HG02840 (cell line): Measurements from ENCODE around the gene C14orf93.

Experiments used
- ATAC-seq: cut with Tn5 transposase; IDR thresholded peaks from one replicate; pipeline ENCODE4 v1.9.1; 2021; ENCODE audit warnings: mild to moderate bottlenecking, moderate library complexity, moderate number of reproducible peaks; ENCODE audit not compliant: unreplicated experiment, low FRiP score

Gene C14orf93, protein sequence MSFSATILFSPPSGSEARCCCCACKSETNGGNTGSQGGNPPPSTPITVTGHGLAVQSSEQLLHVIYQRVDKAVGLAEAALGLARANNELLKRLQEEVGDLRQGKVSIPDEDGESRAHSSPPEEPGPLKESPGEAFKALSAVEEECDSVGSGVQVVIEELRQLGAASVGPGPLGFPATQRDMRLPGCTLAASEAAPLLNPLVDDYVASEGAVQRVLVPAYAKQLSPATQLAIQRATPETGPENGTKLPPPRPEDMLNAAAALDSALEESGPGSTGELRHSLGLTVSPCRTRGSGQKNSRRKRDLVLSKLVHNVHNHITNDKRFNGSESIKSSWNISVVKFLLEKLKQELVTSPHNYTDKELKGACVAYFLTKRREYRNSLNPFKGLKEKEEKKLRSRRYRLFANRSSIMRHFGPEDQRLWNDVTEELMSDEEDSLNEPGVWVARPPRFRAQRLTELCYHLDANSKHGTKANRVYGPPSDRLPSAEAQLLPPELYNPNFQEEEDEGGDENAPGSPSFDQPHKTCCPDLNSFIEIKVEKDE

DNA sequence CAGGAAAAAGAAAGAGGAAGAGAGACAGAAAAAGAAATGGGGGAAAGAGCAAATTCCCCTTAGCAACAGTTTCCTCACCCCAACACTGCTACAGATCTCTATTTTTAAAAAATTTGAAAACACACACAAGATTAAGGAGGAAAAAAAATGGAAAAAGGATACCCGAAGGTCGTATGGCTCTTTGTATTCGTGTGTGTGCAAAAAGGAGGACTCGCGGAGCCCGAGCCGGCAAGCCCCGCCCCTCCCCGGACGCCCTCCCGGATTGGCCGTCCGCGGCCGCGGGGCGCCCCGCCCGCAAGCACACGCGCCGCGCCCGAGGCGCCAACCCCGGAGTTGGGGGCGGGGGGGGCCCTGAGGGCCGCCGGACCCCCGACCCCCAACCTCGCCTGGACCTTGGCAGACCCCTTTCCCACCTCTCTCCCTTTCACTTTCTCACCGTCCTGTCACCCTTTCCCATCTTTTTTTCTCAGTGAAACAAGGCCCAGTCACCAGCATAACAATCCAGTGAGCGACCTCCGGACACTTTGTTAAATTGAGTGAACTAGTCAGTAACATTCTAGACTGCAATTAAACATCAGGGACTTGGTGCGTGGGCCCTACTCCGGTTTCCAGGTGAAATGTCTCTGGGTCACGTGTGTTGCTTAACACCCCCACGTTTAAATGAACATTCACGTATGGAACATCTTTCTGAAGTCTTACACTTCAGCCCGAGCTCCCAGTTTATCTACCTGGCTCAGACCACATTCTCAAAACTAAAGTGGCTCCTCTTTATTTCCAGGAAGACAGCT lies at the start of gene C14orf93:
TSS of gene C14orf93 (minus strand) at position 205 of the 788 bp plus-strand sequence. CDS start 11,120 bp downstream, outside the sequence.
- ATAC-seq, result no peak

GRCh38 chr14:23058654-23059504 lies 48.9 kb upstream of the C14orf93 start:
- no peak for ATAC-seq

DNA sequence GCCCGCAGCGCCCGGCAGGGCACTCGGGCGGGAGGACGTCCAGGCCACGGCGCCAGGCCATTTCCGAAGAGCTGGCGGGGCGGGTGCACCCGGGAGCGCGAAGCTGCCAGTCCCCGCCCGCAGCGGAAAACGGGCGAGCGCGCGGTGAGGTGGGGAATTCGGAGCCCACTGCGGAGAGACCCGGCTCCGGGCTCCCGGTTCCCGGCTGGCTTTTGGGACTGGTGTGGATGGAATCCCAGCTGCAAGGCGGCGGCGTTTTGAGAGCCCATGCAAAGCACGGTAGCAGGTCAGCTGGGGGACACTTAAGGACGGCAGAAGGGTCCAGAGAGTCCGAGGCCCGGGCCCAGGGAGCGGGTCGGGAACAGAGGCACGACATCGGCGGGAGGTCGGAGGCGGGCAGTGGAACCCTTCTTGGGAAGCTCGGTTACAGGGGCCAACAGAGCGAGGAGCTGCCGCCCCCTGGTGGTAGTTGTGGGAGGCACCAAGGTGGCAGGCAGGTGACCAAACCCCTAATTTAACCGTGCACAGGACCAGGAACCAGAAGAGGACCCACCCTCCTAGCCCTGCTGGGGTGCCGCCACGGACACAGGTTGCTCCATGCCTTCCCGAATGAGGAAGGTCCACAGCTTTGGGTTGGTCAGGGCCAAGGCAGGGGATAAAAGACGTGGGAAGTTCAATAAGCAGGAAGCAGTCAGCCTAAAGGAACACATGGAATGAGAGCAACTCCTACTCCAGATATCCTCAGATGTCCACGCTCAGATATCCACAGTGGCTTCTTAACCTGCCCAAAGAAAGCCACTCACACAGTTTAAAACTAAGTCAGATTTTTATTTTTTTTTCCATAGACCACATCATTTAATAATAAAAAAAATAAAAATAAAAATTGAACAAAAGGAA lies 48.1 kb upstream of the C14orf93 start:
- peak; percentile 54 for ATAC-seq

GRCh38 chr14:23056956-23057756 lies 47.2 kb upstream of the C14orf93 start, which contains the start of gene CDH24:
TSS of gene CDH24 (minus strand) at chr14:23057520. CDS start at chr14:23055733, 1,787 bp downstream.
- ATAC-seq, result peak; percentile 35

GRCh38 chr14:23056145-23056955 lies 46.4 kb upstream of the C14orf93 start:
- peak; percentile 41 for ATAC-seq

GRCh38 chr14:23055621-23056144 lies 45.7 kb upstream of the C14orf93 start:
- ATAC-seq, result no peak

DNA sequence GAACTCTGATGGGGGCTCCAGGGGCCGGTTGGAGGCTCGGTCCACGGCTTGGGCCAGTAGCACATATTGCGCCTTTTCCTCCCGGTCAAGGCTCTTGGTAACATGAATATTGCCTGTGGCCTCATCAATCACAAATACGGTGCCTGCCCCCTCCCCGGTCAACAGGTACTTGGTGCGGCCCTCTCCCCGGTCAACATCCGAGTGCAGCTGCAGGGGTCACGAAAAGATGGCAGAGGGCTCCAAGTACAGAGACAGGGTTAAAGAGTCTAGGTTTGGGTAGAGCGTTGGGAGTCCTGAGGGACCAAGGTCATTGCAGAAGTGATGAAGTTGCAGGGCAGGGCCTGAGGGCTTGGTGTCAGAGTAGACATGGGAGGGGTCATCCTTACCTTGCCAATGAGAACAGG lies 45.2 kb upstream of the C14orf93 start:
- ATAC-seq, result no peak

GRCh38 chr14:23054000-23054811 lies 44.3 kb upstream of the C14orf93 start:
- ATAC-seq, result no peak

GRCh38 chr14:23053426-23053825 lies 43.5 kb upstream of the C14orf93 start:
- no peak for ATAC-seq

- no peak for ATAC-seq
Measured at GRCh38 chr14:23052671-23053070, 42.7 kb upstream of the C14orf93 start.

GRCh38 chr14:23052182-23052623 lies 42.3 kb upstream of the C14orf93 start:
- no peak for ATAC-seq

- ATAC-seq, result no peak
Measured at GRCh38 chr14:23051141-23052057, 41.5 kb upstream of the C14orf93 start.

DNA sequence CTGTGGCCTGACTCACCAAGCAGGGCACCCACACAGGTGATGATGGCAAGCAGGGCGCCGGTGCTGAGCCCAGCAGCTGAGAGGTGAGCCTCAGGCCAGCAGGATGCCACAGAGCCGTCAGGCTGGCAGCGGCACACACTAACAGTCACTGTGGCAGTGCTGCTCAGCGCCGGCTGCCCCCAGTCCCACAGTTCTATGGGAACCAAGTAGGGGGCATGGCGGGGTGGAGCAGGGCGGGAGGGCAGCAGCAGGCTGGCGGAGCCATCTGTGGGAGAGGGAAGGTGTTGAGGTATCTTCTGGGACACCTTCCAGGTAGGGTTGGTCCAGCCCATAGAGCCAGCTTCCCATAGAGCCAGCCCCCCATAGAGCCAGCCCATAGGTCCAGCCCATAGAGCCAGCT lies 39.1 kb upstream of the C14orf93 start:
- ATAC-seq, result no peak

- no peak for ATAC-seq
Measured at GRCh38 chr14:23047751-23048693, 38.1 kb upstream of the C14orf93 start.
